M059J (cell line): ENCODE results near the gene SNX30. TPM values are rescaled to one million over a fixed set of nuclear protein-coding genes. Genes with fewer than 3 reads are reported as not detected.

Experiments
- DNase-seq: peaks from one replicate; pipeline ENCODE4 v3.0.0-alpha.2; 2012; ENCODE audit warnings: low read depth
- total RNA-seq: library from RNA; depleted of rRNA; stranded (reverse); fragments of >200 nt; shearing (Covaris generic); gene quantifications from 2 replicates; pipeline ENCODE4 v1.2.3, GENCODE V29; 2014

The SNX30 gene
- total RNA-seq, 1 experiment from 2014 or later, result 11.0 TPM

GRCh38 chr9:112858005-112858404 is 107.4 kb downstream of the SNX30 start:
- no peak for DNase-seq

- no peak for DNase-seq
Observed at GRCh38 chr9:112858625-112859147, 108.1 kb downstream of the SNX30 start.

- DNase-seq, result no peak
Observed at GRCh38 chr9:112860451-112860850, 109.9 kb downstream of the SNX30 start.

- no peak for DNase-seq
Observed at GRCh38 chr9:112861155-112861554, 110.6 kb downstream of the SNX30 start.

- peak; percentile 14 for DNase-seq
Observed at GRCh38 chr9:112861638-112862555, 111.3 kb downstream of the SNX30 start.

GRCh38 chr9:112863214-112863613 is 112.7 kb downstream of the SNX30 start:
- DNase-seq, result no peak

- DNase-seq, result no peak
Observed at GRCh38 chr9:112863746-112864145, 113.2 kb downstream of the SNX30 start.

- DNase-seq, result no peak
Observed at GRCh38 chr9:112864403-112864802, 113.8 kb downstream of the SNX30 start.

GRCh38 chr9:112864982-112865381 is 114.4 kb downstream of the SNX30 start:
- DNase-seq, result no peak

GRCh38 chr9:112866662-112867274 is 116.2 kb downstream of the SNX30 start:
- DNase-seq, result peak; percentile 87

GRCh38 chr9:112867275-112867991 is 116.9 kb downstream of the SNX30 start:
- DNase-seq, result peak; percentile 92

- no peak for DNase-seq
Observed at GRCh38 chr9:112868461-112868860, 117.9 kb downstream of the SNX30 start.

- no peak for DNase-seq
Observed at GRCh38 chr9:112869041-112869529, 118.5 kb downstream of the SNX30 start.

GRCh38 chr9:112869917-112870316 is 119.4 kb downstream of the SNX30 start:
- DNase-seq, result no peak

- no peak for DNase-seq
Observed at GRCh38 chr9:112870556-112870955, 120.0 kb downstream of the SNX30 start.

- DNase-seq, result no peak
Observed at GRCh38 chr9:112872019-112872418, 121.5 kb downstream of the SNX30 start.

GRCh38 chr9:112873773-112874405 is 123.3 kb downstream of the SNX30 start:
- DNase-seq, result peak; percentile 4

GRCh38 chr9:112878752-112879151 is 128.2 kb downstream of the SNX30 start:
- no peak for DNase-seq

- no peak for DNase-seq
Observed at GRCh38 chr9:112880650-112881049, 130.1 kb downstream of the SNX30 start.

- DNase-seq, result peak; percentile 85
Observed at GRCh38 chr9:112881331-112881730, 130.8 kb downstream of the SNX30 start.

- peak; percentile 76 for DNase-seq
Observed at GRCh38 chr9:112884101-112884500, 133.5 kb downstream of the SNX30 start.
